Fibroblast of skin of left biceps (primary cell): ENCODE measurements around the gene ISM2.

Source experiments
- DNase-seq, 2 experiments: peaks; one replicate each; pipeline ENCODE4 v3.0.0-alpha.2; 2013; ENCODE audit warnings: low read depth in 2 of 2

The ISM2 gene

GRCh38 chr14:77508249-77508648 is 9.6 kb upstream of the ISM2 start:
- no peak for DNase-seq

GRCh38 chr14:77507762-77508161 is 9.1 kb upstream of the ISM2 start:
- DNase-seq, result no peak

GRCh38 chr14:77505031-77505430 is 6.4 kb upstream of the ISM2 start:
- no peak for DNase-seq

- no peak for DNase-seq
These were observed 4.5 kb upstream of the ISM2 start for GRCh38 chr14:77503138-77503537.

GRCh38 chr14:77502109-77502782 is 3.6 kb upstream of the ISM2 start:
- no peak for DNase-seq

GRCh38 chr14:77498984-77499527 is 440 bp upstream of the ISM2 start:
- DNase-seq, result no peak

- no peak for DNase-seq
These were observed 3.3 kb downstream of the ISM2 start for GRCh38 chr14:77495334-77495733.

GRCh38 chr14:77491056-77491455 is 7.6 kb downstream of the ISM2 start:
- no peak for DNase-seq

GRCh38 chr14:77490347-77490986 is 8.1 kb downstream of the ISM2 start:
- no peak for DNase-seq

GRCh38 chr14:77489041-77489440 is 9.6 kb downstream of the ISM2 start:
- DNase-seq, result no peak

- DNase-seq, result no peak
These were observed 10.1 kb downstream of the ISM2 start for GRCh38 chr14:77488558-77488957.

GRCh38 chr14:77485901-77486678 is 12.5 kb downstream of the ISM2 start:
- no peak for DNase-seq

GRCh38 chr14:77485256-77485655 is 13.4 kb downstream of the ISM2 start:
- no peak for DNase-seq

GRCh38 chr14:77482422-77482821 is 16.2 kb downstream of the ISM2 start:
- no peak for DNase-seq

- DNase-seq, result no peak
These were observed 19.8 kb downstream of the ISM2 start for GRCh38 chr14:77478796-77479195.

- no peak for DNase-seq
These were observed 20.6 kb downstream of the ISM2 start for GRCh38 chr14:77478029-77478428.

- DNase-seq, result no peak
These were observed 23.0 kb downstream of the ISM2 start for GRCh38 chr14:77475432-77476115.

- no peak for DNase-seq
These were observed 24.0 kb downstream of the ISM2 start for GRCh38 chr14:77474479-77475177.

- DNase-seq, result no peak
These were observed 24.7 kb downstream of the ISM2 start for GRCh38 chr14:77473921-77474320.

GRCh38 chr14:77470224-77470870 is 28.3 kb downstream of the ISM2 start:
- DNase-seq, result no peak

GRCh38 chr14:77469539-77469938 is 29.1 kb downstream of the ISM2 start:
- DNase-seq, result no peak
